NCI-H2196 (cell line): Measurements from ENCODE around the gene LUZP1.

ENCODE experiments used
- DNase-seq: peaks from one replicate; lab custom pipeline; 2025; ENCODE audit not compliant: unreplicated experiment; lab: John Stamatoyannopoulos, UW

Gene LUZP1

DNA sequence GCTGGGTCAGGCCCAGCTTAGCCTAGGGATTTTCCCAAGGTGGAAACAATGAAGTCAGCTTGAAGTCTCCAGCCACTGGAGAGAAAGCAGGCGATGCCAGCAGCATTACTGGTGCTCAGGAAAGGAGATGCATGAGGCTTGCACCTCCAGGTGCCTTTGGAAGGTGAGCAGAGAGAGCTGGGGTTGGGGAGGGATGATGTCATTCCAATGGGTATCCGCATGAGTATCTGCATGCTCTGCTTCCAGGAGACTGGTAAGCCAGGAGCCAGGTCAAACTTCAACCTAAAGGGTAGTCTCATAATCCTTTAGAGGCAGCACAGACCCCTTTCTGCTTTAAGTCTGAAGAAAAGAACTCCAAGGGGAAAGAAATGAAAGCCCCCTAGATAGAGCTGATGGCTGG lies 80.6 kb downstream of the LUZP1 start:
- no peak for DNase-seq

DNA sequence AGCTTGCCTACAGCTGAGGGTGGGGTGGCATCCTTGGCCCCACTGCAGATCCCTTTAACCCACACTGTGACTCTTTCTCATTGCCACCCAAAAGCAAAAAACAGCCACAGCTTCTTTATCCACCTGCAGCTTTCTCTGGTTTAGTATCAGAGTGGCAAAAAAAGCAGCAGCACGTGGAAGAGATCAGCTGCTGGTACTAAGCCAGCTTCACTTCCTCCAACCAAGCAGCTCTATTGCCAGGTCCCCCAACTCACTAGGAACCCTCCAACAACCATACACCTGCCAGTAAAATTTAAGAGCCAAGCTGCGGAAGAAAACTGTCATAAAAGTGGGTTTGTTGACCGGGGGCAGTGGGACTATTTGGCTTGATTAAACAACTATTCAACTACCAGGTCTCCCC lies 83.0 kb downstream of the LUZP1 start:
- DNase-seq = no peak

DNA sequence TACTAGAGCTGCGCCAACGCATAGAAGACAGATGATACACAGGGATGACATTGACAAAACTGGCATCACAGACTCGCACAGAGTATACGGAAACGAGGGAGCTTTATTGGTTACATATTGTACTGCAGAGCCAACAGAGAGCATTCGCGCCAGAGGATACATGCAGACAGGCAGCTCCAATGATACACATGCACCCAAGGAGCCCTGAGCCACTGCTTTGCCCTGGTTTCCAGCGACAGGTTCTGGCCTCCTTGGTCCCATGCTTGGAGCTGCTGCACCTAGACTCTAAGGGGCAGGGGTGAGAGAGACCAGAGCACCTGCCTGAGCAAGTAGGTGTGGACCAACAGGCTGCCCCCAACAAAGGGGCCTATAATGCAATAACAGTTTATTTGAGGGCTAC lies 83.8 kb downstream of the LUZP1 start:
- no peak for DNase-seq

DNA sequence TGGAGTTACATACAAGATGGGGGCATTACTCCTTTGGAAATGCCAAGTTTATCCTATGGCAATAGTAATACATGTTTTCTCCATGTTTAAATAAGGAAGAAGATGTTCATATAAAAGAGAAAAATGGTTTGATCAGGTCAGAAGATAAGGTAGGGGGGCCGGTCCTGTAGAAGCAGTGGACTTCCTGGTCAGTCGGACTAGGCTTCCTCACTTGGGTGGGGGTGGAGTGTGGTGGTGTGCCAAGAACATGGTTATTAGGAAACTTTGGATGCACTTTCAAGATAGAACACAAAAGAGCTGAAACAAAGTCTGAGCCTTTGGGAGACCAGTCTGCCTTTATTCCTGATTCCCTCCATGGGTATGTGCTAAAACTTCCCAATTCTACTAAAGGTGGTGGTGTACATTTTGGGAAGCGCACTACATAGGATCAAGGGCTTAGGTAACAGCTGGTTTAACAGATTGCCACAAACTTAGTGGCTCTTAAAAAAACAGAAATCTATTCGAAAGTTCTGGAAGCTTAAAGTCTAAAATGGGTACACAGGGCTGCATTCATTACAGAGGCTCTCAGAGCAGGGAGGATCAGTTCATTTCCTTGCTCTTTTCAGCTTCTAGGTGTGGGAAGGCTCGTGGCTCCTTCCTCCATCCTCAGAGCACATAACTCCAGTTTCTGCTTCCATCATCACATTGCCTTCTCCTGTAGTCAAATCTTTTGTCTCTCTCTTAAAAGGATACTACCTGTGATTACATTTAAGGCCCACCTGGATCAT lies 84.8 kb downstream of the LUZP1 start:
- DNase-seq = no peak

DNA sequence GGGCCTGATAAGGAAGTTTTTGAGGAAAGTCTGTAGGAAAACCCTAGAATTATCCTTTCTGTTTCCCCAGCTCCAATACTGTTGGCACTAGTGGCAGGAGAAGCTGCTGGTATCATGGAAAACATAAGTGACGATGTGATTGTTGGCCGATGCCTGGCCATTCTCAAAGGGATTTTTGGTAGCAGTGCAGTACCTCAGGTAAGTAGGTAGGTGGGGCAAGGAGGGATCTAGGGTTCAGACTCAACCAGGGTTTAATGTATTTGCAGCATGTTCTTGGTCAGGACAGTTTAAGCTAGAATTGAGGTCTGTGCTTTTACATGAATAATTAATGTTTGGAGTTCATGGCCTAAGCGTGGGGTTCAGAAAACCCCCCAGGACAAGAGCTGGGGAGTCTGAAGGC lies 87.3 kb downstream of the LUZP1 start:
- no peak for DNase-seq

DNA sequence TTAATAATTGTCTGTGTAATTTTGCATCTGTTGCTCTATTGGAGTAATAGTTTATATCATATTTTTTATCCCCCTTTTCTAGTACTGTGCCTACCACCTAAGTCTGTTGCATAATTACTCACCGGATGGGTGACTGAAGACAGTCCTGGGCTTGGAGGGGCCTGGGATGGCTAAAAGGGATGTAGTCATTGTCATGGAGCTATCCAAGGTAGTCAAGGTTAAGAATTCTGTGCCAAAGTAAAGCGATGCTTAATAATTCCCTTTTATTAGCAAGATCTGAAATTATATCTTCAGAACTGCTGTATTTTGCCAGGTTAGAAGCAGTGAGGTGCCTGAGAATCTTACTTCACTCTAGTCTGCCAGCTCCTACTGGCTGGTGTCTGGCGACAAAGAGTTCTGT lies 87.8 kb downstream of the LUZP1 start:
- DNase-seq = no peak

DNA sequence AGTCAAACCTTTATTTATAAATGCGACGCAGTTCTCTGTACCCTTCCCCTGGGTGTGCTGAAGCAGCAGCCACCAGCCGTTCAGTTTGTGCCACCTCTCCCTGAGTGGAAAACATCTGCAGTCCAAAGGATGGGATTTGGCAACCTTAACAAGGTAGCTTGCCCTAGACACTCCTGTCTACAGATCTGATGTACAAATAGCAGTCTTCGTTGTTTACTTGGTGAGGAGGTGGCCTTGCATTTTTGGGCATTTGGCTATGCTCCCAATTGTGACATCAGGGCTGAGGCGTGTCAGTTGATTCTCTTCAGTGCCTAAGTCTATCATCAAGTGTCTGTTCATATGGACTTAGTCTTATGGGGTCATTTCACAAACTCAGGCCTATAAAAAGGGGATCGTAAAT lies 89.6 kb downstream of the LUZP1 start:
- DNase-seq = no peak

DNA sequence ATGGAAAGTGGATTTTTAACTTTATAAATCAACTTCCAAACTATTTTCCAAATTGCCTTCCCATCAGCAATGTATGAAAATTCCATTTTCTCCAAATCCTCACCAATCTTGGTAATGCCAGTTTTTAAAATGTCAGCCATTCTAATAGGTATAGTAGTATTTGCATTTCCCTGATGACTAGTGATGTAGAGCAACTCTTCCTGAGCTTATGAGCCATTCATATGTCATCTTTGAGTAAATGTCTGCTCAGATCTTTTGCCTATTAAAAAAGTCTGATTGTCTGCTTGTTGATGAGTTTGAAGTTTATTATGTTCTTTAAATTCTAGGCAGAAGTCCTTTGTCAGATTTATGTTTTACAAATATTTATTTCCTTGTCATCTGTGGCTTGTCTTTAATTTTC lies 94.6 kb downstream of the LUZP1 start:
- DNase-seq = no peak

DNA sequence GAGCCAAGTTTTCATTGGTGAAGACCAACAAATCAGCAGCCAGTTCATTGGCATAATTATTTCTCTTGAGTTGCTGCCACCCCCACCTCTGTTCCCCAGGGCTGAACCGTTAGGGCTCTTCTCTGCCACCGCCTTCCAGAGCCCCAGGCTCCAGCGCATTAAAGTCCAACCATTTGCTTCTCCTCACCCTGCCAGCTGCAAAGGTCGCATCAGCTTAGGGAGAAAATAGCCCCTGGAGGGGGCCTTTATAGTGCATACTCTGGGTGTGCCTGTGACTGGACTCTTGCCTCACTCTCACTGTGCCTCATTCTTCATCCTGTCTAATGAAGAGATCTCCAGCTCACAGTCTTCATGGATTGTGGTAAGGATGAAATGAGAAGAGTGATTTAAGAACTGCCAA lies 99.0 kb downstream of the LUZP1 start:
- DNase-seq = no peak

DNA sequence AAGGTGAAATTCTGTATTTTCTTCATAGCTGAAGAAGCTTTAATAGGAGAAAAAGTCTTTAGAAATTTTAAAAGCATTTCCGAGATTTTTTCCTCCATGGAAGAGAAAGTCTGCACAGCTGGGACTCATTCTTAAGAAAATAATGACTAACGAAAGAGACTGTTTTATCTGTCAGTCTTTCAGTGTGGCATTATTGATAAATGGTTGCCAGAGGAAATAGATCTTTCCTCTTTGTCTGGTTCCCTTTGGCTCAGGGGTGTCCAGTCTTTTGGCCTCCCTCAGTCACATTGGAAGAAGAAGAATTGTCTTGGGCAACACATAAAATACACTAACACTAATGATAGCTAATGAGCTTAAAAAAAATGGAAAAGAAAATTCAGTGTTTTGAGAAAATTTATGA lies 99.5 kb downstream of the LUZP1 start:
- DNase-seq = no peak

DNA sequence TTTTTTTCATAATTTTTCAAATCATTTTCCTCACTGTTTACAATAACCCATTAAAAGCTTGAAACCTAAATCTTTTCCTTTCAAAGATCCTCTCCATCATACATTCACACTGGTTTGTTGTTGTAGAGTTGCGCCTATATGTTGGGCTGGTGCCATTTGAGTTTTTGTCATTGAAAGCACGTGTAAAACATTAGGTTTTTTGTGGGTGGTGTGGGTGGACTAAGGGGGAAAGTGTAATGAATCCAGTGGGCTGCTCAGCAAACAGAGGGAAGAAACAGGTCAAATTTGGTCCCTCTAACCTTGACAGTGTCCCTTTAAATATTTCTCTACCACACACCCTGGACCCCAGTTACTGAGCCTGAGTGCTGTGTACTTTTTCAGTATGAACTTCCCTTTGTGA lies 102.6 kb downstream of the LUZP1 start:
- DNase-seq = no peak

DNA sequence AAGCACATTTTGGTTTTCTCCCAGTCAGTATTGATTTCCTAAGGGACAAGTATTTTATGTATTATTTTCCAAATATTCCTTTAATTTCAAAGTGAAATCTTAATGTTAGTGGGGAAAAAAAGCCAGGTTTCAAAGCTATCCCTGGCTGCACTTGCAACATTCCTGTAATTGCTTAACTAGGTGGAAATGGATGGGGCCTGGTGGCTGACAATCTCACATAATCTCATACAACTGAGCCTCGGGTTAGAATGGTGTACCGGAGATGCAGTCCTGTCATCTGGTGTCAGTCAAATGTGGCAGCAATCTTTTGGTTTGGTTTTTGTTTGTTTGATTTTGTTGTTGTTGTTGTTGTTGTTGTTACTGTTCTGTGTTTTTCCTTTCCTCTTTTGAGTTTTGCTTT lies 103.3 kb downstream of the LUZP1 start:
- no peak for DNase-seq

DNA sequence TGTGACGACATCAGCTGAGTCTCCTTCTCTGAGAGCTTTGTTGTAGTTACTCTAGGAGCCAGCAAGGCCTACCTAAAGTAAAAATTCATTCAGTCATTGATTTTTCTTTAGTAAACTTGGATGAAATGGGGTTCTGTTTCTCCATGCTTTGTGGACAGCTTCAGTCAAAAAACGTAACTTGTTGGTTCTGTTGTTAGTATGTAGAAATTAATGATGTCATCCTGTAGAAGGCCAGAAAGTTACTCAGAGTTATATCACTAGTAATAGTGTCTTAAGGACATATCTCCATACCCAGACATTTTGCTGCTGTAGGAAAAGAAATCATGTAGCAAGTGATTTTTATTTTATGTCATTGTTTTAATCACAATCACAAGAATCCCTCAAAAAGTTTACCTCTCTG lies 106.4 kb downstream of the LUZP1 start:
- no peak for DNase-seq

DNA sequence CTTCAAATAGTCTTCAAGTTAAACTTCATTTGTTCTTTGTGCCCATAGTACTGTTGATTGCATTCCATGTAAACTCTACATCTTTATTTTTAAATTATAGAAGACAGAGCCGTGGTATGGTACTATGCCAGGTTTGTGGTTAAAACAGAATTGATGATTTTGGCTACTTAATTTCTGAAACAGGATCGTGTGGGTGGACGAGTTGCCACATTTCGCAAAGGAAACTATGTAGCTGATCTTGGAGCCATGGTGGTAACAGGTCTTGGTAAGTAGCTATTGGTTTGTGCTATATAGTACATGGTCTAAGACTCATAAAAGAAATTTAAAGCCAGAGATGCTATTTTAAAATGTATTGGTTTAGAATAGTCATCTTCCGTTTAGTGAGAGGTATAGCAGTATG lies 111.4 kb downstream of the LUZP1 start:
- DNase-seq = no peak

DNA sequence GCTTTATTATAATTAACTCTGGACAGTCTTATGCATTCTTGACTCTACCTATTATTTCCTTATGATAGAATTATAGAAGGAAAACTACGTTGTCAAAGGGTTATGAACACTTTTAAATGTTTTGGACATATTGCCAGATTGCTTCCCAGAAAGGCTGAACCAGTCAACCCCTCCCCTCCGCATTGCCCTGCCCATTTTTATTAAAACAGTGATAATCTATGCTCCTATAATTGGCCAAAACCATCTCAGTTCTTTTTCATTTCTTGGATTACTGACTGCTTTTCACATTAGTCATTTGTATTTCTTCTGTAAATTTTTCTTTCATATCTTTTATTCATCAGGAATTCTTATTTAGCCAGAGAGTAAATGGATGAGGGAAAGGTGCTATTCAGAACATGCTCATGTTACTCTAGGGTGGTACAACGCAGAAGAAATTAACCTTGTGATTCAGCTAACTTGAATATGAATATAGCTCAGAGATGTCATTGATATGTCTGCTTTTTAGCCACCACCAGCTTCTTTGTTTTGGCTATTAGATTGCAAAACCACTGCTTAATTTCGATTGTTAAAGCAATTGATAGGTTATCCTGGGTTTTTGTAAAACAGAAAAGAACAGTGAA lies 117.3 kb downstream of the LUZP1 start:
- DNase-seq = no peak

DNA sequence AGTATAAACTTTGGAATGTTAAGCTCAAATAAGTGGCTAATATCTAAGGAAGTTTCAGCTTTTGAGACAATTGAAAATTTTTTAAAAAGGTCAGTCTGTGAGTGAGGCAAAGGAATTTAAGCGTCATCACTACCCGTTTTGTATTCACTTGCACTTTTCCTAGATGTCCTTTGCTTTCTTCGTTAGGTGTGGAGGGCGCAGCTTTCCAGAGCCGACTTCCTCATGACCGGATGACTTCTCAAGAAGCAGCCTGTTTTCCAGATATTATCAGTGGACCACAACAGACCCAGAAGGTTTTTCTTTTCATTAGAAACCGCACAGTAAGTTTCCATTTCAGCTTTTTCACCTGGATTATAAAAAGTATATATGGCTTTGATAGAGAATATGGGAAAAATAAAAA lies 118.5 kb downstream of the LUZP1 start:
- no peak for DNase-seq

DNA sequence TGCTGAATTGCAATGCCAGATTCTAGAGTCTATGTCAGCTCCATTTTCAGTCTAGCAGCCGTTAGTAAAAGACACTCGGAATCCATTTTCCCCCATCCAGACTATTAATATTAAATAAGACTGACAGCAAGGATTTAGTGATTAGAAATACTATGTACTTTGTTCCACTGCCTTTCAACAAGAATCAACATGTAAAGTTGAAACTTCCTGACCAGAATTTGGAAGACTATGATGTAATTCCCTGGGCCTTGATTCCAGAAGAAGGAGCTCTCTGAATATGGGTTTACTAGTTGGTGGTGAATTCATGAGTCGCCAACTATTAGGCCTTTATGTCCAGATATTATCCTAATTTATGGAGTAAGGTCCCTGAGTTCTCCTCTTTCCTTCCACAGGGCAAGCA lies 124.6 kb downstream of the LUZP1 start:
- no peak for DNase-seq

DNA sequence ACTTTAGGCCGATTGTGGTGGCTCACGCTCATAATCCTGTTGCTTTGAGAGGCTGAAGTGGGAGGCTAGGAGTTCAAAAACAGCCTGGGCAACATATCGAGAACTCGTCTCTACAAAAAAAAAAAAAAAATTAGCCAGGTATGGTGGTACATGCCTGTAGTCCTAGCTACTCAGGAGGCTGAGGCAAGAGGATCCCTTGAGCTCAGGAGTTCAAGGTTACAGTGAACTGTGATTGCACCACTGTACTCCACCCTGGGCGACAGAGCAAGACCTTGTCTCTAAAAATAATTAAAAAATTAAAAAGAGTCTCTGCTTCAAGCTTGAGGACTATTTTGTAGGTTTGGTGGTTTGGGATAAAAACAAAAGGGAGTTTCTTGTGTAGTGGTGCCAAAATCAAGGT lies 128.1 kb downstream of the LUZP1 start:
- DNase-seq = no peak

DNA sequence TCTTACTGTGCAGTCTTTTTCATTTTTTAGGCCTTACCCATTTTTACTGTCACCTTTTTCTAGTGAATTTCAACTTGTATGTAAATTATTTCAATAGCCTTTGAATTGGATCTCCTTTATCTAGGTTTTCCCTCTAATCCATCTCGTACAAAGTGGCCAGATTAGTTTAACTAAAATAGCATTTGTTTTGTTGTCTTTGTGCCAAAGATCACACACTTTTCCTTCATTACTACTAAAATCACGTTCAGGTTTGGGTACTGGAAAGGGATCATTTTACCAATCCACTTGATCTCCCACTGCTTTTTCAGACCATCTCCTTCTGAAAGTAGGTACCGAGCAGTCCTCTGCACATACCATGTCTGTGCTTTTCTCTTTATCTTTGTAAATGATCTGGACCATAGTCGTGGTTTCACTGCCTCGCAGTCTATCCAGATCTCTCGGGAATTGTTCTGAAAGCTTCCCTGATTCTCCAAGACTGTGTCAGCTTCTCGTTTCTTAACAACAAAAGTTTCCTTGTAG lies 129.3 kb downstream of the LUZP1 start:
- no peak for DNase-seq

DNA sequence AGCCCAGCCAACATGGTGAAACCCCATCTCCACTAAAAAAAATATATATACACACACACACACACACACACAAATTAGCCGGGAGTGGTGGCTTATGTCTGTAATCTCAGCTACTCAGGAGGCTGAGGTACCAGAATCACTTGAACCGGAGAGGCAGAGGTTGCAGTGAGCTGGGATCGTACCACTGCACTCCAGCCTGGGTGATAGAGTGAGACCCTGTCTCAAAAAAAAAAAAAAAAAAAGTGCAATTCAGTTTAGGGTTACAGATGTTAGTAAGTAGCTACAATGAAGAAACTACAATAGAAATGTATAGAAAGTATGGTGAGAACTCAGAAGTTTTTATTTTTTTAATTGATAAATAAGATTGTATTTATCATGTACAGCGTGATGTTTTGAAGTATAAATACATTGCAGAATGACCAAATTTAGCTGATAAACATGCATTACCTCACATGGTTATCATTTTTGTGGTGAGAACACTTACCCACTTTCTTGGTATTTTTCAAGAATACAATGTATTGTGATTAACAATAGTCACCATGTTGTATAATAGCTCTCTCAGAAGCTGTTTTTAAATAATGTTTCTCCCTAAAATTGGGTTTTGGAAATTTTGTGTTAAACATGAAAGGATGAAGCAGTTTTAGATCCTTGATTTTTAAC lies 131.4 kb downstream of the LUZP1 start:
- DNase-seq = no peak

DNA sequence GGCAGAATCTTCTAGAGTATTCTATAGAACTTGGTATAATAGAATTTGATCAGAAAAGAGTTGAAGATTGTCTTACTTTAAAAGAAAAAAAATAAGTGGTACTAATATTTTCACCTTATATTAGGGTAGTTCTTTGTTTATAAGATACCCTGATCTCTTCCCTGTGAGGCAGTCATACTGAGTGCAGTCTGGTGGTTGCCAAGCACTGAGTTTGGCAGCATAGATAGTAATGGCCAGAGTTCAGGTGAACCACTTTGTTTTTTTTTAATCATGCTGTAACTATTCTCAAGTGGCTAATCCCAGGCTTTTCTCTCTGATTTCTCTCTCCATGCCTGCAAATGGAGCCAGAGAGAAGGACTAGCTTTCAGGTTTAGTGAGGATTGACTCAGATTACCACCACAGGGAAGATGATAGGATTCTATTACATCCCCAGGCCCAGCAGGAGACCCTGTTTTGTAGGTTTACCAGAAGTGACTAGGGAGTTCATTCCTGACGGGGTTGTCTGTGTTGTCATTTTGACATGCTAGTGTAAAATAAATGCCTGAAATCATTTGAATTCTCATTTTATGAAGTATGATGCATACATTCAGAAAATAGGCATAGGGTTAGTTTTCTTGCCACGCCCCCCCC lies 132.7 kb downstream of the LUZP1 start:
- DNase-seq = no peak
